HepG2 (cell line): ENCODE data around the gene CAPN9. TPM values are rescaled to one million over a fixed set of nuclear protein-coding genes. Genes with fewer than 3 reads are reported as not detected.

Experiments used
- AGO2 ChIP-seq: fragments of 200-400 bp; formaldehyde crosslinking; optimal IDR thresholded peaks from 2 replicates; pipeline ENCODE3; 2017; ENCODE audit warnings: mild to moderate bottlenecking, low read depth, low read length, moderate library complexity
- ARID2 ChIP-seq: sonication (generic); formaldehyde crosslinking; IDR thresholded peaks from 2 replicates; pipeline ENCODE4 v1.8.1; 2022; ENCODE audit warnings: mild to moderate bottlenecking, missing genetic modification reagents, borderline replicate concordance
- CBX5 ChIP-seq: sonication (generic); formaldehyde crosslinking; IDR thresholded peaks from 2 replicates; pipeline ENCODE4 v1.4.0; 2020; ENCODE audit warnings: missing genetic modification reagents, borderline replicate concordance
- ELF1 ChIP-seq: sonication (generic); formaldehyde crosslinking; IDR thresholded peaks from 2 replicates; pipeline ENCODE4 v1.4.0; 2020; ENCODE audit warnings: missing genetic modification reagents
- FOXC1 ChIP-seq: sonication (generic); formaldehyde crosslinking; IDR thresholded peaks from 2 replicates; pipeline ENCODE4 v1.8.0; 2022; ENCODE audit warnings: mild to moderate bottlenecking, missing genetic modification reagents, borderline replicate concordance
- JUN ChIP-seq: sonication (generic); formaldehyde crosslinking; IDR thresholded peaks from 2 replicates; pipeline ENCODE4 v1.4.0; 2020; ENCODE audit warnings: mild to moderate bottlenecking, missing genetic modification reagents
- NCOA2 ChIP-seq: sonication (generic); formaldehyde crosslinking; IDR thresholded peaks from 2 replicates; pipeline ENCODE4 v1.8.0; 2022; ENCODE audit warnings: inconsistent platforms
- NONO ChIP-seq, 2 experiments: fragments of 450-650 bp in 1 of 2; sonication (generic) in 1 of 2; formaldehyde crosslinking in 1 of 2; IDR thresholded peaks in 1 of 2; conservative IDR thresholded peaks in 1 of 2; 2 replicates each; pipeline versions ENCODE4 v1.6.1 to v1.8.0; 2017 to 2022; ENCODE audit warnings: mild to moderate bottlenecking in 1 of 2, missing genetic modification reagents in 1 of 2, moderate library complexity in 1 of 2
- PCBP1 ChIP-seq: fragments of 200-400 bp; formaldehyde crosslinking; IDR thresholded peaks from 2 replicates; pipeline ENCODE4 v1.6.1; 2017; ENCODE audit warnings: mild to moderate bottlenecking, low read depth, low read length, borderline replicate concordance
- POLR2G ChIP-seq: fragments of 200-400 bp; formaldehyde crosslinking; IDR thresholded peaks from 2 replicates; pipeline ENCODE4 v1.6.1; 2018; ENCODE audit warnings: mild to moderate bottlenecking, low read depth, low read length, moderate library complexity
- RCOR2 ChIP-seq: IDR thresholded peaks from 2 replicates; pipeline ENCODE4 v1.6.1; 2016; ENCODE audit warnings: missing biosample characterization, missing genetic modification reagents
- THAP8 ChIP-seq: sonication (generic); formaldehyde crosslinking; IDR thresholded peaks from 2 replicates; pipeline ENCODE4 v1.5.1; 2020; ENCODE audit warnings: missing genetic modification reagents, mild to moderate bottlenecking, borderline replicate concordance
- ZFP36 ChIP-seq: fragments of 150-350 bp; IDR thresholded peaks from 2 replicates; pipeline ENCODE4 v1.6.1; 2018; ENCODE audit warnings: borderline replicate concordance, low read length, low read depth; ENCODE audit not compliant: partially characterized antibody
- ZNF251 ChIP-seq: sonication (generic); formaldehyde crosslinking; IDR thresholded peaks from 2 replicates; pipeline ENCODE4 v1.9.0; 2021; ENCODE audit warnings: mild to moderate bottlenecking, missing genetic modification reagents
- ZNF441 ChIP-seq: sonication (generic); formaldehyde crosslinking; IDR thresholded peaks from 2 replicates; pipeline ENCODE4 v1.7.0; 2021; ENCODE audit warnings: missing genetic modification reagents, borderline replicate concordance
- ZNF512B ChIP-seq: sonication (generic); formaldehyde crosslinking; IDR thresholded peaks from 2 replicates; pipeline ENCODE4 v1.5.1; 2020; ENCODE audit warnings: missing genetic modification reagents, mild to moderate bottlenecking, borderline replicate concordance
- ZNF557 ChIP-seq: sonication (generic); formaldehyde crosslinking; IDR thresholded peaks from 2 replicates; pipeline ENCODE4 v1.4.0; 2020; ENCODE audit warnings: missing genetic modification reagents
- ZNF597 ChIP-seq: sonication (generic); formaldehyde crosslinking; IDR thresholded peaks from 2 replicates; pipeline ENCODE4 v1.5.0; 2020; ENCODE audit warnings: missing genetic modification reagents
- ZNF713 ChIP-seq: sonication (generic); formaldehyde crosslinking; IDR thresholded peaks from 2 replicates; pipeline ENCODE4 v1.4.0; 2020; ENCODE audit warnings: mild to moderate bottlenecking, missing genetic modification reagents
- ZNF891 ChIP-seq: sonication (generic); formaldehyde crosslinking; IDR thresholded peaks from 2 replicates; pipeline ENCODE4 v1.5.0; 2020; ENCODE audit warnings: mild to moderate bottlenecking, missing genetic modification reagents
- polyA plus RNA-seq, 8 experiments: library from polyadenylated mRNA; depleted of rRNA in 3 of 8; stranded (reverse) in 7 of 8; unstranded in 1 of 8; fragments of >200 nt; fragmentation: Illumina TruSeq in 4 of 8; extraction: Trizol in 4 of 8; gene quantifications; 2 replicates each; pipeline versions ENCODE4 v1.2.1 to v1.2.3, GENCODE V29; 2011 to 2016; ENCODE audit warnings: low read depth in 4 of 8, missing spikeins in 1 of 8, mixed read lengths in 1 of 8; ENCODE audit not compliant: insufficient read depth in 1 of 8
- total RNA-seq, 5 experiments: library from RNA; depleted of rRNA; stranded (reverse); fragments of >200 nt; fragmentation: Illumina TruSeq; extraction: Trizol; gene quantifications; 2 replicates each; pipeline ENCODE4 v1.2.3, GENCODE V29; 2016; ENCODE audit warnings: low read depth in 1 of 5

Gene CAPN9
- total and polyA plus RNA-seq, 2 of the 13 experiments (the other 11 are each of a cell fraction or from before 2014, with no cell fraction given) = 0.04 to 0.31 TPM

- TF ChIP-seq NONO (IDR thresholded peaks at IDR 0.05) (no peak), NONO (CRISPR knock-in tag; conservative IDR thresholded peaks at IDR 0.05) (peak; percentile 98), ELF1 (peak; percentile 84), RCOR2 (CRISPR knock-in tag) (peak; percentile 88), ZNF251 (no peak; the same call in 1 of the 2 replicates), FOXC1 (CRISPR knock-in tag) (peak; percentile 21; the same call in 1 of the 2 replicates), JUN (CRISPR knock-in tag) (peak; percentile 77), ARID2 (CRISPR knock-in tag) (no peak; the same call in 1 of the 2 replicates), POLR2G (peak; percentile 99), ZFP36 (no peak), ZNF441 (peak; percentile 90), CBX5 (CRISPR knock-in tag) (peak; percentile 72; the same call in 1 of the 2 replicates), ZNF557 (no peak), ZNF512B (CRISPR knock-in tag) (no peak), THAP8 (CRISPR knock-in tag) (no peak; the same call in 1 of the 2 replicates), ZNF891 (CRISPR knock-in tag) (no peak; the same call in none of the 2 replicates), NCOA2 (CRISPR knock-in tag) (peak; percentile 99), AGO2 (no peak), ZNF713 (CRISPR knock-in tag) (no peak), ZNF597 (CRISPR knock-in tag) (no peak), PCBP1 (0 out of 2 replicates have a peak, but pooled peaks have one; percentile 69)
Measured at GRCh38 chr1:230713915-230714764, 33.0 kb upstream of the CAPN9 start, which contains the start of gene AGT (continued).
